SU-DHL-6 (cell line): ENCODE results near the gene RAB22A.

Experiments
- H2AFZ ChIP-seq: fragments of 200-600 bp; sonication (generic); 2 replicates; pipeline ENCODE4 v1.6.1; 2014; ENCODE audit warnings: low read depth, mild to moderate bottlenecking, moderate library complexity, mixed read lengths, antibody characterized with exemption, low read length; ENCODE audit not compliant: severe bottlenecking
- H3F3A ChIP-seq: fragments of 200-600 bp; shearing (Covaris generic); 2 replicates; pipeline ENCODE4 v1.6.0; 2016; ENCODE audit warnings: antibody characterized with exemption, mild to moderate bottlenecking; ENCODE audit not compliant: insufficient read depth
- H3K27ac ChIP-seq: fragments of 200-600 bp; sonication (generic); 2 replicates; pipeline ENCODE4 v1.5.1; 2016; ENCODE audit warnings: low read depth, mild to moderate bottlenecking, low read length, moderate library complexity, mixed read lengths
- H3K27me3 ChIP-seq: fragments of 200-600 bp; sonication (generic), shearing (Covaris generic); 2 replicates; pipeline ENCODE4 v1.6.0; 2014; ENCODE audit warnings: mild to moderate bottlenecking, low read length
- H3K36me3 ChIP-seq: fragments of 200-600 bp; sonication (generic); 2 replicates; pipeline ENCODE4 v1.6.1; 2014; ENCODE audit warnings: mild to moderate bottlenecking, low read length, mixed read lengths
- H3K4me2 ChIP-seq: fragments of 300-600, 200-600 bp; shearing (Covaris generic), sonication (generic); 2 replicates; pipeline ENCODE4 v1.6.0; 2014; ENCODE audit warnings: low read length, low read depth, mild to moderate bottlenecking; ENCODE audit not compliant: poor library complexity, severe bottlenecking
- H3K4me3 ChIP-seq: fragments of 200-600 bp; sonication (generic); 2 replicates; pipeline ENCODE4 v1.5.1; 2014; ENCODE audit warnings: antibody characterized with exemption, low read length, mild to moderate bottlenecking, mixed read lengths; ENCODE audit not compliant: insufficient read depth, poor library complexity, severe bottlenecking
- H3K79me2 ChIP-seq: fragments of 200-600 bp; sonication (generic); 2 replicates; pipeline ENCODE4 v1.6.1; 2014; ENCODE audit warnings: mild to moderate bottlenecking, low read length, moderate library complexity; ENCODE audit not compliant: insufficient read depth
- H3K9ac ChIP-seq: fragments of 200-600 bp; sonication (generic); 2 replicates; pipeline ENCODE4 v1.7.0; 2014; ENCODE audit warnings: mild to moderate bottlenecking, low read length
- H3K9me2 ChIP-seq: fragments of 200-600 bp; sonication (generic); replicated peaks from 2 replicates; pipeline ENCODE4 v1.6.1; 2014; ENCODE audit warnings: low read length; ENCODE audit not compliant: insufficient read depth
- H3K9me3 ChIP-seq: fragments of 200-600 bp; sonication (generic); 2 replicates; pipeline ENCODE4 v1.6.1; 2014; ENCODE audit warnings: low read length, mixed read lengths; ENCODE audit not compliant: insufficient read depth
- H4K20me1 ChIP-seq: fragments of 200-600 bp; sonication (generic); 2 replicates; pipeline ENCODE4 v1.6.1; 2014; ENCODE audit warnings: low read depth, mild to moderate bottlenecking, antibody characterized with exemption, low read length, moderate library complexity, mixed read lengths
- CTCF ChIP-seq: fragments of 200-600 bp; sonication (generic); IDR thresholded peaks from one replicate; pipeline ENCODE4 v1.5.1; 2017; ENCODE audit warnings: antibody characterized with exemption, mild to moderate bottlenecking, low read length, moderate library complexity; ENCODE audit not compliant: insufficient read depth, poor library complexity, severe bottlenecking
- EZH2phosphoT487 ChIP-seq: fragments of 200-600 bp; sonication (generic), shearing (Covaris generic); conservative IDR thresholded peaks from 2 replicates; pipeline ENCODE4 v1.6.1; 2018; ENCODE audit warnings: mild to moderate bottlenecking, antibody characterized with exemption, low read length, moderate library complexity, mixed read lengths

The RAB22A gene

GRCh38 chr20:58401162-58401561 lies 91.6 kb downstream of the RAB22A start:
- Histone ChIP-seq H3K79me2 (peaks cover 99% of the 10 kb centered on the region), H3K36me3 (no peaks in the 10 kb centered on the region), H3K9ac (no peak overlapping the region), H3K27me3 (no peaks in the 10 kb centered on the region), H3F3A (0 out of 2 replicates have a peak, but pooled peaks cover 7% of the 10 kb centered on the region), H3K4me3 (no peak overlapping the region), H4K20me1 (peaks cover 29% of the 10 kb centered on the region), H2AFZ (no peak overlapping the region), H3K9me2 (no peaks in the 10 kb centered on the region), H3K4me2 (no peak overlapping the region), H3K27ac (no peak overlapping the region), H3K9me3 (no peaks in the 10 kb centered on the region)
- no peak for TF ChIP-seq CTCF

- Histone ChIP-seq H3K9me3 (no peaks in the 10 kb centered on the region), H3K79me2 (peaks cover 99% of the 10 kb centered on the region), H3K9me2 (no peaks in the 10 kb centered on the region), H3K9ac (no peak overlapping the region), H3K27me3 (no peaks in the 10 kb centered on the region), H3K36me3 (no peaks in the 10 kb centered on the region), H4K20me1 (peaks cover 22% of the 10 kb centered on the region; the same call in 1 of the 2 replicates), H3K27ac (no peak overlapping the region), H3F3A (0 out of 2 replicates have a peak, but pooled peaks cover 17% of the 10 kb centered on the region), H3K4me2 (no peak overlapping the region), H3K4me3 (no peak overlapping the region), H2AFZ (no peak overlapping the region)
- TF ChIP-seq EZH2phosphoT487 = no peak
- no peak for TF ChIP-seq CTCF
Observed at GRCh38 chr20:58402305-58402704, 92.8 kb downstream of the RAB22A start.

- no peaks in the 10 kb centered on the region for H3K36me3 ChIP-seq
- H3K4me2 ChIP-seq = no peak overlapping the region
- H3K79me2 ChIP-seq = peaks cover 99% of the 10 kb centered on the region
- TF ChIP-seq EZH2phosphoT487 = no peak
- no peak for TF ChIP-seq CTCF
- peaks cover 25% of the 10 kb centered on the region; the same call in 1 of the 2 replicates for H4K20me1 ChIP-seq
- H3K9me3 ChIP-seq = no peaks in the 10 kb centered on the region
- H3K4me3 ChIP-seq = no peak overlapping the region
- H3K27ac ChIP-seq = no peak overlapping the region
- peaks cover 20% of the 10 kb centered on the region; the same call in 1 of the 2 replicates for H3F3A ChIP-seq
- H3K27me3 ChIP-seq = no peaks in the 10 kb centered on the region
- no peaks in the 10 kb centered on the region for H3K9me2 ChIP-seq
- no peak overlapping the region for H3K9ac ChIP-seq
- H2AFZ ChIP-seq = no peak overlapping the region
Observed at GRCh38 chr20:58402827-58403226, 93.3 kb downstream of the RAB22A start.
